Uterus (tissue), 2 donors: Measurements from ENCODE around the gene CUTA.

Experiments
- POLR2A ChIP-seq, 2 donors: fragments of 450-650 bp; IDR thresholded peaks; one replicate each; pipeline ENCODE4 v1.6.1; 2016; ENCODE audit warnings: antibody characterized with exemption in 2 of 2, mild to moderate bottlenecking in 1 of 2, moderate library complexity in 1 of 2
- TF ChIP-seq, protein P1 (sequence below), 4 experiments: fragments of 200-600 bp in 2 of 4; fragments of 450-650 bp in 2 of 4; sonication (generic) in 2 of 4; IDR thresholded peaks; one replicate each; pipeline ENCODE4 v1.5.1; 2016 to 2019; ENCODE audit warnings: antibody characterized with exemption in 4 of 4, mild to moderate bottlenecking in 2 of 4, moderate library complexity in 1 of 4

DNA sequence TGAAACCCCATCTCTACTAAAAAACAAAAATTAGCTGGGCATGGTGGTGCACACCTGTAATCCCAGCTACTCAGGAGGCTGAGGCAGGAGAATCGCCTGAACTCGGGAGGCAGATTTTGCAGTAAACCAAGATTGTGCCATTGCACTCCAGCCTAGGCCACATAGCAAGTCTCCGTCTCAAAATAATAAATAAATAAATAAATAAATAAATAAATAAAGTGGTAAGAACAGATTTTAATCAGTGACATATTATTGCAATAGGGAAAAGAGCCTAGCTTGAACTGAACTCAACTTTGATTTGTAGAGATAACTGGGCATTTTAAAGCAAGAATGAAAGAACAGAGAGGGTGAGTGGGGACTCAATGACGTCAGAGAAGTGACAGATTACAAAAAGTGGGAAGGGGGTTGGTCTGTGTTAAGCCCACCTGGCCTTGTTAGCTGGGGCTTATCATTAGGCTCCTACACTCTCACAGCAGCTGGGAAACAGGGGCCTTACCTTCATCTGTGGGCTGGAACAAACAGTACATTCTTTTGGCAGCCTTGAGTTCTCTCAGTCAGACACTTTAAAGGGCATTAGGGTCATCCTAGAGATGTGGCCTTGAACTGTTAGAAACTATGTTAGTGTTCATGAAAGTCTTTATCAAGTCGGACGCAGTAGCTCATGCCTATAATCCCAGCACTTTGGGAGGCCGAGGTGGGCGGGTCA is 50.7 kb downstream of the CUTA start:
- TF ChIP-seq, protein P1, sequence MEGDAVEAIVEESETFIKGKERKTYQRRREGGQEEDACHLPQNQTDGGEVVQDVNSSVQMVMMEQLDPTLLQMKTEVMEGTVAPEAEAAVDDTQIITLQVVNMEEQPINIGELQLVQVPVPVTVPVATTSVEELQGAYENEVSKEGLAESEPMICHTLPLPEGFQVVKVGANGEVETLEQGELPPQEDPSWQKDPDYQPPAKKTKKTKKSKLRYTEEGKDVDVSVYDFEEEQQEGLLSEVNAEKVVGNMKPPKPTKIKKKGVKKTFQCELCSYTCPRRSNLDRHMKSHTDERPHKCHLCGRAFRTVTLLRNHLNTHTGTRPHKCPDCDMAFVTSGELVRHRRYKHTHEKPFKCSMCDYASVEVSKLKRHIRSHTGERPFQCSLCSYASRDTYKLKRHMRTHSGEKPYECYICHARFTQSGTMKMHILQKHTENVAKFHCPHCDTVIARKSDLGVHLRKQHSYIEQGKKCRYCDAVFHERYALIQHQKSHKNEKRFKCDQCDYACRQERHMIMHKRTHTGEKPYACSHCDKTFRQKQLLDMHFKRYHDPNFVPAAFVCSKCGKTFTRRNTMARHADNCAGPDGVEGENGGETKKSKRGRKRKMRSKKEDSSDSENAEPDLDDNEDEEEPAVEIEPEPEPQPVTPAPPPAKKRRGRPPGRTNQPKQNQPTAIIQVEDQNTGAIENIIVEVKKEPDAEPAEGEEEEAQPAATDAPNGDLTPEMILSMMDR (IDR thresholded peaks at IDR 0.05): no peak
- TF ChIP-seq POLR2A (IDR thresholded peaks at IDR 0.05): no peak
